ENCODE data around the gene HSDL1. TPM values are rescaled to one million over a fixed set of nuclear protein-coding genes. Genes with fewer than 3 reads are reported as not detected.

Gene HSDL1
- total and polyA plus RNA-seq, 10 of the 15 experiments (the other 5 are each of a cell fraction or from before 2014, with no cell fraction given), result 2.0 to 13.4 (median 5.6) TPM

DNA sequence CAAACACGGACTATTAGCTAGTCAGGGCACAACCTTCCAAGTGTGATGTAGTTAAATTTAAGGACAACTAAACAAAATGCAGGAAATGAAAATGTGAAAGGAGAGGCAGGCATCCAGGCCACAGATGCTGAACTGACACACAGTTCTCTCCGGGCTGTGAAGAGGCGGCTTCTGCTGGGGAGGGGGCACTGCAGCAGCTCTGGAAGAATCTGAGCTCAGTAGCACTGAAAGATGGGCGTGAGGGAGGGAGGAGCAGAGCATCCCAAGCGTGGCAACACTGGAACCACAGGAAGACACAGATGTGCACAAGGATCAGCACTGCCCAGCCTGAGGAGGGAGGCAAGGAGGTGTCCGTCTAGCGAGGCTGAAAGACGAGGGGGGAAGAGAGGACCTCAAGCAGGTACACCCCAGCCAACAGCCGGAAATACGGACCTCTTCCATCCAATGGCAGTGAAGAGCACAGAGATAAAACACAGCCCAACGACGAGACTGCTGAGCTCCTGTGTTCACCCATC lies 39.6 kb downstream of the HSDL1 start (continued):
- TF ChIP-seq, protein P1, sequence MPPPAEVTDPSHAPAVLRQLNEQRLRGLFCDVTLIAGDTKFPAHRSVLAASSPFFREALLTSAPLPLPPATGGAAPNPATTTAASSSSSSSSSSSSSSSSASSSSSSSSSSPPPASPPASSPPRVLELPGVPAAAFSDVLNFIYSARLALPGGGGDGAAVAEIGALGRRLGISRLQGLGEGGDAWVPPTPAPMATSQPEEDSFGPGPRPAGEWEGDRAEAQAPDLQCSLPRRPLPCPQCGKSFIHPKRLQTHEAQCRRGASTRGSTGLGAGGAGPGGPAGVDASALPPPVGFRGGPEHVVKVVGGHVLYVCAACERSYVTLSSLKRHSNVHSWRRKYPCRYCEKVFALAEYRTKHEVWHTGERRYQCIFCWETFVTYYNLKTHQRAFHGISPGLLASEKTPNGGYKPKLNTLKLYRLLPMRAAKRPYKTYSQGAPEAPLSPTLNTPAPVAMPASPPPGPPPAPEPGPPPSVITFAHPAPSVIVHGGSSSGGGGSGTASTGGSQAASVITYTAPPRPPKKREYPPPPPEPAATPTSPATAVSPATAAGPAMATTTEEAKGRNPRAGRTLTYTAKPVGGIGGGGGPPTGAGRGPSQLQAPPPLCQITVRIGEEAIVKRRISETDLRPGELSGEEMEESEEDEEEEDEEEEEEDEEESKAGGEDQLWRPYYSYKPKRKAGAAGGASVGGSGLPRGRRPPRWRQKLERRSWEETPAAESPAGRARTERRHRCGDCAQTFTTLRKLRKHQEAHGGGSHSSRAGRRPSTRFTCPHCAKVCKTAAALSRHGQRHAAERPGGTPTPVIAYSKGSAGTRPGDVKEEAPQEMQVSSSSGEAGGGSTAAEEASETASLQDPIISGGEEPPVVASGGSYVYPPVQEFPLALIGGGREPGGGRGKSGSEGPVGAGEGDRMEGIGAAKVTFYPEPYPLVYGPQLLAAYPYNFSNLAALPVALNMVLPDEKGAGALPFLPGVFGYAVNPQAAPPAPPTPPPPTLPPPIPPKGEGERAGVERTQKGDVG (CRISPR knock-in tag; IDR thresholded peaks at IDR 0.05), result no peak
- TF ChIP-seq, protein P2, sequence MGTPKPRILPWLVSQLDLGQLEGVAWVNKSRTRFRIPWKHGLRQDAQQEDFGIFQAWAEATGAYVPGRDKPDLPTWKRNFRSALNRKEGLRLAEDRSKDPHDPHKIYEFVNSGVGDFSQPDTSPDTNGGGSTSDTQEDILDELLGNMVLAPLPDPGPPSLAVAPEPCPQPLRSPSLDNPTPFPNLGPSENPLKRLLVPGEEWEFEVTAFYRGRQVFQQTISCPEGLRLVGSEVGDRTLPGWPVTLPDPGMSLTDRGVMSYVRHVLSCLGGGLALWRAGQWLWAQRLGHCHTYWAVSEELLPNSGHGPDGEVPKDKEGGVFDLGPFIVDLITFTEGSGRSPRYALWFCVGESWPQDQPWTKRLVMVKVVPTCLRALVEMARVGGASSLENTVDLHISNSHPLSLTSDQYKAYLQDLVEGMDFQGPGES (IDR thresholded peaks at IDR 0.05), result no peak

- H3K9me3 ChIP-seq (replicated peaks; ENCODE audit: control insufficient read depth, insufficient read depth, low read length), result no peaks in the 10 kb centered on the region
- ChIA-PET RAD21 (ENCODE audit: unreplicated experiment) (interaction anchor here (1.0 kb wide), 1 partner anchor 52 kb away, joined by 4 read pairs; no protein-coding TSS in a partner anchor), POLR2A (interaction anchor here (1.0 kb wide), 1 partner anchor 12 kb away, joined by 6 read pairs; the partner anchor contains the start of gene MBTPS1), CTCF (interaction anchor here (1.0 to 1.4 kb wide), 2 partner anchors 12 to 34 kb away, joined by 3 read pairs; no protein-coding TSS in a partner anchor), SMC1A (ENCODE audit: uncharacterized antibody, unreplicated experiment) (interaction anchor here (0.6 to 2.8 kb wide), 3 partner anchors 8 to 18 kb away, joined by 3 to 10 read pairs (median 5); no protein-coding TSS in a partner anchor)
- no TSS peak for BruUV-seq (replicated peaks)
- ATAC-seq, result no peak
- no peak overlapping the region for H3K27ac ChIP-seq (ENCODE audit: control insufficient read depth, insufficient read depth)
- TF ChIP-seq PKNOX1 (IDR thresholded peaks at IDR 0.05), result no peak
- no peak for TF ChIP-seq EZH2 (IDR thresholded peaks at IDR 0.05; ENCODE audit: borderline replicate concordance, control insufficient read depth, low read depth, low read length)
- no peak for TF ChIP-seq ETV6 (conservative IDR thresholded peaks at IDR 0.05 in 1 of 2, IDR thresholded peaks at IDR 0.05 in 1 of 2; ENCODE audit: borderline replicate concordance in 1 of 2, low read depth in 1 of 2)
- TF ChIP-seq EGR1 (IDR thresholded peaks at IDR 0.05; ENCODE audit: borderline replicate concordance in 1 of 2, low read depth in 2 of 2, low read length in 2 of 2), result no peak
- H3K4me1 ChIP-seq (ENCODE audit: control insufficient read depth, insufficient read depth, low read length), result no peaks in the 10 kb centered on the region; the same call in 1 of the 2 replicates
- no peak overlapping the region for H2AFZ ChIP-seq (ENCODE audit: control insufficient read depth, low read depth, low read length)
- DNase-seq (ENCODE audit: low read depth, low spot score), result no peak
- intact Hi-C loops (cut with micrococcal nuclease; ENCODE audit: unreplicated experiment) (no loop called here), in situ Hi-C loops (cut with MboI) (no loop called here)
- FAIRE-seq, result no peak
- no peak overlapping the region for H3K4me3 ChIP-seq
- H3K9ac ChIP-seq (ENCODE audit: control insufficient read depth, insufficient read depth, low read length), result no peak overlapping the region
- H3K27me3 ChIP-seq (replicated peaks in 1 of 2; ENCODE audit: control insufficient read depth in 2 of 2, insufficient read depth in 2 of 2, low read length in 1 of 2), result no peaks in the 10 kb centered on the region
- no peaks in the 10 kb centered on the region for H4K20me1 ChIP-seq (ENCODE audit: control insufficient read depth, insufficient read depth)
- H3K79me2 ChIP-seq (ENCODE audit: control insufficient read depth, insufficient read depth, low read length), result peaks cover 11% of the 10 kb centered on the region
- H3K36me3 ChIP-seq (ENCODE audit: control insufficient read depth in 2 of 2, insufficient read depth in 2 of 2, low read length in 1 of 2), result no peaks in the 10 kb centered on the region; a peak in 2 of 4 replicates
- WGBS (ENCODE audit: insufficient coverage, insufficient replicate concordance, low lambda C conversion rate, missing lambda C conversion rate), result 83% methylated on average over 3 of the region's 3 CpGs
- H3K4me2 ChIP-seq (ENCODE audit: control insufficient read depth, insufficient read depth), result no peak overlapping the region
Measured at GRCh38 chr16:84104231-84104630, 40.7 kb downstream of the HSDL1 start.
